ENCODE data around the gene GCGR.
"Not testable (repeated sequence)": the region's sequence is repeated elsewhere in the genome, so short reads cannot be mapped to it uniquely, and the experiment has no call there.

GCGR gene

GRCh38 chr17:81833160-81833920 is 29.4 kb downstream of the GCGR start, which contains the start of gene MCRIP1:
Gene MCRIP1 (minus strand): TSS chr17:81833291. CDS start chr17:81824506, 8,785 bp downstream.
- peak; percentile 90 for DNase-seq

- no peak for DNase-seq
Measured at GRCh38 chr17:81833921-81834830, 30.2 kb downstream of the GCGR start.

GRCh38 chr17:81834831-81835267 is 30.9 kb downstream of the GCGR start, which contains the start of gene PPP1R27:
Gene PPP1R27 (minus strand): TSS chr17:81835050. CDS start chr17:81834953, 97 bp downstream.
- no peak for DNase-seq

GRCh38 chr17:81837641-81838040 is 33.7 kb downstream of the GCGR start:
- DNase-seq = no peak

GRCh38 chr17:81838753-81839255 is 34.9 kb downstream of the GCGR start:
- no peak for DNase-seq

- DNase-seq = no peak
Measured at GRCh38 chr17:81839301-81839700, 35.4 kb downstream of the GCGR start.

- not testable (repeated sequence) for DNase-seq
Measured at GRCh38 chr17:81840059-81840458, 36.1 kb downstream of the GCGR start.

- no peak for DNase-seq
Measured at GRCh38 chr17:81840826-81841778, 37.2 kb downstream of the GCGR start.

- DNase-seq = no peak
Measured at GRCh38 chr17:81841866-81842265, 37.9 kb downstream of the GCGR start.

GRCh38 chr17:81842378-81842724 is 38.4 kb downstream of the GCGR start:
- no peak for DNase-seq

- DNase-seq = no peak
Measured at GRCh38 chr17:81842725-81843504, 39.0 kb downstream of the GCGR start.

- DNase-seq = no peak
Measured at GRCh38 chr17:81843713-81844326, 39.9 kb downstream of the GCGR start.

GRCh38 chr17:81844327-81844851 is 40.4 kb downstream of the GCGR start:
- no peak for DNase-seq

GRCh38 chr17:81844887-81845286 is 40.9 kb downstream of the GCGR start:
- DNase-seq = no peak

GRCh38 chr17:81845361-81845760 is 41.4 kb downstream of the GCGR start:
- DNase-seq = no peak

GRCh38 chr17:81845881-81846742 is 42.2 kb downstream of the GCGR start:
- DNase-seq = no peak

- DNase-seq = no peak
Measured at GRCh38 chr17:81846743-81847689, 43.1 kb downstream of the GCGR start.

GRCh38 chr17:81849457-81849856 is 45.5 kb downstream of the GCGR start:
- no peak for DNase-seq

GRCh38 chr17:81851423-81851822 is 47.5 kb downstream of the GCGR start:
- no peak for DNase-seq
